Uterus (tissue), 2 donors: ENCODE measurements around the gene RNU7-1.

Experiments
- CTCF ChIP-seq, 4 experiments: fragments of 200-600 bp in 2 of 4; fragments of 450-650 bp in 2 of 4; sonication (generic) in 2 of 4; IDR thresholded peaks; one replicate each; pipeline ENCODE4 v1.5.1; 2016 to 2019; ENCODE audit warnings: antibody characterized with exemption in 4 of 4, mild to moderate bottlenecking in 2 of 4, moderate library complexity in 1 of 4
- POLR2A ChIP-seq, 2 donors: fragments of 450-650 bp; IDR thresholded peaks; one replicate each; pipeline ENCODE4 v1.6.1; 2016; ENCODE audit warnings: antibody characterized with exemption in 2 of 2, mild to moderate bottlenecking in 1 of 2, moderate library complexity in 1 of 2

GRCh38 chr12:6941782-6942181 is 1.8 kb upstream of the RNU7-1 start:
- TF ChIP-seq POLR2A (IDR thresholded peaks at IDR 0.05) (no peak), CTCF (IDR thresholded peaks at IDR 0.05) (no peak)
